ES-I3 (cell line): Measurements from ENCODE around the gene CLIC3.
A peak's percentile ranks its signal among the peaks of the same experiment; 100 is the strongest.

Source experiments
- H3K36me3 ChIP-seq: 2 replicates; pipeline ENCODE4 v1.6.1; 2013; ENCODE audit warnings: mild to moderate bottlenecking, low read length, control low read depth, moderate library complexity; ENCODE audit not compliant: insufficient read depth
- H3K4me1 ChIP-seq: 2 replicates; pipeline ENCODE4 v1.6.1; 2013; ENCODE audit warnings: mild to moderate bottlenecking, control low read depth, low read length; ENCODE audit not compliant: insufficient read depth
- H3K9ac ChIP-seq: 2 replicates; pipeline ENCODE4 v1.6.1; 2013; ENCODE audit warnings: low read depth, mild to moderate bottlenecking, low read length, moderate library complexity
- H3K9me3 ChIP-seq: 2 replicates; pipeline ENCODE4 v1.6.1; 2013; ENCODE audit warnings: mild to moderate bottlenecking, low read length, moderate library complexity; ENCODE audit not compliant: control insufficient read depth, insufficient read depth

The CLIC3 gene

GRCh38 chr9:136979769-136980587 is 16.4 kb downstream of the CLIC3 start:
- peaks cover 5% of the 10 kb centered on the region; the same call in 1 of the 2 replicates for H3K4me1 ChIP-seq
- no peaks in the 10 kb centered on the region for H3K36me3 ChIP-seq
- no peaks in the 10 kb centered on the region for H3K9me3 ChIP-seq
- no peak overlapping the region; the same call in 1 of the 2 replicates for H3K9ac ChIP-seq

GRCh38 chr9:136978865-136979544 is 17.4 kb downstream of the CLIC3 start:
- no peaks in the 10 kb centered on the region for H3K36me3 ChIP-seq
- H3K4me1 ChIP-seq: peaks cover 5% of the 10 kb centered on the region; the same call in 1 of the 2 replicates
- peak overlapping the region; percentile 14; the same call in 1 of the 2 replicates for H3K9ac ChIP-seq
- H3K9me3 ChIP-seq: no peaks in the 10 kb centered on the region

GRCh38 chr9:136978073-136978864 is 18.1 kb downstream of the CLIC3 start:
- peak overlapping the region; percentile 77; the same call in 1 of the 2 replicates for H3K9ac ChIP-seq
- H3K4me1 ChIP-seq: peaks cover 5% of the 10 kb centered on the region; the same call in 1 of the 2 replicates
- H3K9me3 ChIP-seq: no peaks in the 10 kb centered on the region
- H3K36me3 ChIP-seq: no peaks in the 10 kb centered on the region

GRCh38 chr9:136977649-136978072 is 18.7 kb downstream of the CLIC3 start:
- Histone ChIP-seq H3K36me3 (no peaks in the 10 kb centered on the region), H3K9me3 (no peaks in the 10 kb centered on the region), H3K4me1 (peaks cover 5% of the 10 kb centered on the region; the same call in 1 of the 2 replicates), H3K9ac (peak overlapping the region; percentile 77)

GRCh38 chr9:136977223-136977622 is 19.1 kb downstream of the CLIC3 start, which contains the start of gene PTGDS:
Gene PTGDS (plus strand): TSS chr9:136977504. CDS start chr9:136977579, 75 bp downstream.
- H3K9me3 ChIP-seq: no peaks in the 10 kb centered on the region
- peaks cover 5% of the 10 kb centered on the region; the same call in 1 of the 2 replicates for H3K4me1 ChIP-seq
- H3K36me3 ChIP-seq: no peaks in the 10 kb centered on the region
- H3K9ac ChIP-seq: peak within 1 kb of the TSS; percentile 77

GRCh38 chr9:136975644-136976043 is 20.7 kb downstream of the CLIC3 start:
- no peaks in the 10 kb centered on the region for H3K9me3 ChIP-seq
- H3K4me1 ChIP-seq: peaks cover 5% of the 10 kb centered on the region; the same call in 1 of the 2 replicates
- no peaks in the 10 kb centered on the region for H3K36me3 ChIP-seq
- no peak overlapping the region for H3K9ac ChIP-seq

- Histone ChIP-seq H3K9ac (no peak overlapping the region), H3K9me3 (no peaks in the 10 kb centered on the region), H3K4me1 (peaks cover 5% of the 10 kb centered on the region; the same call in 1 of the 2 replicates), H3K36me3 (no peaks in the 10 kb centered on the region)
Observed at GRCh38 chr9:136974817-136975535, 21.4 kb downstream of the CLIC3 start.

- Histone ChIP-seq H3K36me3 (no peaks in the 10 kb centered on the region), H3K9ac (no peak overlapping the region), H3K4me1 (peaks cover 5% of the 10 kb centered on the region; the same call in 1 of the 2 replicates), H3K9me3 (no peaks in the 10 kb centered on the region)
Observed at GRCh38 chr9:136973618-136974617, 22.4 kb downstream of the CLIC3 start.

GRCh38 chr9:136972743-136973142 is 23.6 kb downstream of the CLIC3 start:
- H3K9me3 ChIP-seq: no peaks in the 10 kb centered on the region
- H3K36me3 ChIP-seq: no peaks in the 10 kb centered on the region
- peaks cover 5% of the 10 kb centered on the region; the same call in 1 of the 2 replicates for H3K4me1 ChIP-seq
- H3K9ac ChIP-seq: no peak overlapping the region

GRCh38 chr9:136972335-136972734 is 24.0 kb downstream of the CLIC3 start:
- no peaks in the 10 kb centered on the region for H3K36me3 ChIP-seq
- H3K4me1 ChIP-seq: peaks cover 3% of the 10 kb centered on the region; the same call in 1 of the 2 replicates

GRCh38 chr9:136971746-136972145 is 24.6 kb downstream of the CLIC3 start:
- H3K4me1 ChIP-seq: no peaks in the 10 kb centered on the region
- H3K36me3 ChIP-seq: no peaks in the 10 kb centered on the region
- no peaks in the 10 kb centered on the region for H3K9me3 ChIP-seq
- no peak overlapping the region for H3K9ac ChIP-seq

More at GRCh38 chr9:136972335-136972734, 24.0 kb downstream of the CLIC3 start:
- no peak overlapping the region for H3K9ac ChIP-seq
- no peaks in the 10 kb centered on the region for H3K9me3 ChIP-seq

GRCh38 chr9:136970361-136970760 is 26.0 kb downstream of the CLIC3 start:
- no peaks in the 10 kb centered on the region for H3K9me3 ChIP-seq
- no peak overlapping the region for H3K9ac ChIP-seq
- H3K4me1 ChIP-seq: peaks cover 7% of the 10 kb centered on the region; the same call in 1 of the 2 replicates
- H3K36me3 ChIP-seq: no peaks in the 10 kb centered on the region
